SU-DHL-6 (cell line): ENCODE results near the gene MRM1.

Source experiments
- H2AFZ ChIP-seq: fragments of 200-600 bp; sonication (generic); 2 replicates; pipeline ENCODE4 v1.6.1; 2014; ENCODE audit warnings: low read depth, mild to moderate bottlenecking, moderate library complexity, mixed read lengths, antibody characterized with exemption, low read length; ENCODE audit not compliant: severe bottlenecking
- H3F3A ChIP-seq: fragments of 200-600 bp; shearing (Covaris generic); 2 replicates; pipeline ENCODE4 v1.6.0; 2016; ENCODE audit warnings: antibody characterized with exemption, mild to moderate bottlenecking; ENCODE audit not compliant: insufficient read depth
- H3K27ac ChIP-seq: fragments of 200-600 bp; sonication (generic); 2 replicates; pipeline ENCODE4 v1.5.1; 2016; ENCODE audit warnings: low read depth, mild to moderate bottlenecking, low read length, moderate library complexity, mixed read lengths
- H3K27me3 ChIP-seq: fragments of 200-600 bp; sonication (generic), shearing (Covaris generic); 2 replicates; pipeline ENCODE4 v1.6.0; 2014; ENCODE audit warnings: mild to moderate bottlenecking, low read length
- H3K36me3 ChIP-seq: fragments of 200-600 bp; sonication (generic); 2 replicates; pipeline ENCODE4 v1.6.1; 2014; ENCODE audit warnings: mild to moderate bottlenecking, low read length, mixed read lengths
- H3K4me2 ChIP-seq: fragments of 300-600, 200-600 bp; shearing (Covaris generic), sonication (generic); 2 replicates; pipeline ENCODE4 v1.6.0; 2014; ENCODE audit warnings: low read length, low read depth, mild to moderate bottlenecking; ENCODE audit not compliant: poor library complexity, severe bottlenecking
- H3K4me3 ChIP-seq: fragments of 200-600 bp; sonication (generic); 2 replicates; pipeline ENCODE4 v1.5.1; 2014; ENCODE audit warnings: antibody characterized with exemption, low read length, mild to moderate bottlenecking, mixed read lengths; ENCODE audit not compliant: insufficient read depth, poor library complexity, severe bottlenecking
- H3K79me2 ChIP-seq: fragments of 200-600 bp; sonication (generic); 2 replicates; pipeline ENCODE4 v1.6.1; 2014; ENCODE audit warnings: mild to moderate bottlenecking, low read length, moderate library complexity; ENCODE audit not compliant: insufficient read depth
- H3K9ac ChIP-seq: fragments of 200-600 bp; sonication (generic); 2 replicates; pipeline ENCODE4 v1.7.0; 2014; ENCODE audit warnings: mild to moderate bottlenecking, low read length
- H3K9me2 ChIP-seq: fragments of 200-600 bp; sonication (generic); replicated peaks from 2 replicates; pipeline ENCODE4 v1.6.1; 2014; ENCODE audit warnings: low read length; ENCODE audit not compliant: insufficient read depth
- H3K9me3 ChIP-seq: fragments of 200-600 bp; sonication (generic); 2 replicates; pipeline ENCODE4 v1.6.1; 2014; ENCODE audit warnings: low read length, mixed read lengths; ENCODE audit not compliant: insufficient read depth
- H4K20me1 ChIP-seq: fragments of 200-600 bp; sonication (generic); 2 replicates; pipeline ENCODE4 v1.6.1; 2014; ENCODE audit warnings: low read depth, mild to moderate bottlenecking, antibody characterized with exemption, low read length, moderate library complexity, mixed read lengths
- CTCF ChIP-seq: fragments of 200-600 bp; sonication (generic); IDR thresholded peaks from one replicate; pipeline ENCODE4 v1.5.1; 2017; ENCODE audit warnings: antibody characterized with exemption, mild to moderate bottlenecking, low read length, moderate library complexity; ENCODE audit not compliant: insufficient read depth, poor library complexity, severe bottlenecking
- EZH2phosphoT487 ChIP-seq: fragments of 200-600 bp; sonication (generic), shearing (Covaris generic); conservative IDR thresholded peaks from 2 replicates; pipeline ENCODE4 v1.6.1; 2018; ENCODE audit warnings: mild to moderate bottlenecking, antibody characterized with exemption, low read length, moderate library complexity, mixed read lengths

Gene MRM1

DNA sequence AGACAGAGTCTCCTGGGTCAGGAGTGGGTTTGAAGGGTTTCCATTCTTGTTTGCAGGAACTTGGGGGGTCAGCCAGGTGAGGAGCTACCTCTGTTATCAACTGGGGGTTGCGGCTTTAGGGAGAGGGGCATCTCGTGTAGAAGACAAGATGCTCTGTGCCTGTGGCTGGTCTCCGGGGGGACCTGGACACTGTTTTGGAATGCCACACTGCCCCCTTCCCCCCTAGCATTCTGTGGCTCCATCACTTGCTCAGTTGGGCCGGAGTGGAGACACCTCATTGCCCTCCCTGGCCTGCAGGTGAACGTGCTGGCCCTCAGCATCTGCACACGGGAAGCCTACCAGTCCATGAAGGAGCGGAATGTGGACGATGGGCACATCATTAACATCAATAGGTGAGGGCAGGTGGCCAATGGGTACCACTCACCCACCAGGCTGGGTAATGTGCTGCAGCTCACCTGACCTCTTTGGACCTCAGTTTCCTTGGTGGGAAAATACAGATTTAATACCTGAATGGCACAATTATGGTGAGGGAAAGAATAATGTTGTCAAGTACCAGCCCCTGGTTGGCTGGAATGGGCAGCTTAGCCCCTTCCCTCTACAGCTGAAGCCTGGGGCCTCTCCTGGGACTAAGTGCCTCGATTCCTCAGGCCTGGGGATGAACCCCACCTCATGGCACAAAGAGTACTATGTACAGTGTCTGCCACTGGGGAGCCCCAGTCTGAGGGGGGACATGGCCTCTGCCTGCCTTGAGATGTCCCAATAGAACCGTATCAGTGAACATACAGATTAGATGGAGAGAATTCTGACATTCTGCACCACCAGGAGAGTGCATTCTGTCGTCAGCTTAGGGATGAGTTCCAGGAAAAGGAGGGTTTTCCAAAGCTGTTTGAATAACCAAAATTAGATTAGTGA lies 3.3 kb upstream of the MRM1 start:
- Histone ChIP-seq H3F3A (0 out of 2 replicates have a peak, but pooled peaks cover 6% of the 10 kb centered on the region), H3K79me2 (peaks cover 17% of the 10 kb centered on the region), H3K36me3 (no peaks in the 10 kb centered on the region), H3K4me3 (no peak overlapping the region), H3K9me2 (no peaks in the 10 kb centered on the region), H3K27me3 (no peaks in the 10 kb centered on the region), H2AFZ (no peak overlapping the region), H3K4me2 (no peak overlapping the region), H3K9me3 (no peaks in the 10 kb centered on the region), H4K20me1 (no peaks in the 10 kb centered on the region), H3K27ac (no peak overlapping the region), H3K9ac (no peak overlapping the region)
- TF ChIP-seq EZH2phosphoT487 (no peak), CTCF (no peak)

DNA sequence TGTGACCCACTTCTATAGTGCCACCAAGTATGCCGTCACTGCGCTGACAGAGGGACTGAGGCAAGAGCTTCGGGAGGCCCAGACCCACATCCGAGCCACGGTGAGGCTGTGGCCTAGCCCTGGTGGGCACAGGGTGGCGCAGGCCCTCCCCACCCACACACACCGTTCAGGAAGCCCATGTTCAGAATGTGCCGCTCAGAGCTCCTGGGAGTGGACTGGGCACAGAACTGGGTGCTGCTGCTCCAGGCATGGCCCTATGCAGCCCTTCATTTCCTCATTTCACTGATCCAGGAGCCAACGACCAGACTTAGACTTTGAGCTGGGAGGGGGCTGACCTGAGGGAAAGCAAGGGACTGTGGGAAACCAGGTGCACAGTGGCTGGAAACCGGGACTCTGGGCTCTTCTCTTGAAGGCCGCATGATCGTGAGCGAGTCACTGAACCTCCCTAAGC lies 2.4 kb upstream of the MRM1 start:
- H3K4me2 ChIP-seq: no peak overlapping the region
- no peaks in the 10 kb centered on the region for H4K20me1 ChIP-seq
- H3K9me2 ChIP-seq: no peaks in the 10 kb centered on the region
- no peak overlapping the region for H2AFZ ChIP-seq
- no peak overlapping the region for H3K4me3 ChIP-seq
- H3K79me2 ChIP-seq: peaks cover 25% of the 10 kb centered on the region
- H3K9me3 ChIP-seq: no peaks in the 10 kb centered on the region
- no peak overlapping the region for H3K27ac ChIP-seq
- no peaks in the 10 kb centered on the region for H3K36me3 ChIP-seq
- no peaks in the 10 kb centered on the region for H3K27me3 ChIP-seq
- H3K9ac ChIP-seq: no peak overlapping the region
- 0 out of 2 replicates have a peak, but pooled peaks cover 6% of the 10 kb centered on the region for H3F3A ChIP-seq
- TF ChIP-seq CTCF (no peak), EZH2phosphoT487 (no peak)

DNA sequence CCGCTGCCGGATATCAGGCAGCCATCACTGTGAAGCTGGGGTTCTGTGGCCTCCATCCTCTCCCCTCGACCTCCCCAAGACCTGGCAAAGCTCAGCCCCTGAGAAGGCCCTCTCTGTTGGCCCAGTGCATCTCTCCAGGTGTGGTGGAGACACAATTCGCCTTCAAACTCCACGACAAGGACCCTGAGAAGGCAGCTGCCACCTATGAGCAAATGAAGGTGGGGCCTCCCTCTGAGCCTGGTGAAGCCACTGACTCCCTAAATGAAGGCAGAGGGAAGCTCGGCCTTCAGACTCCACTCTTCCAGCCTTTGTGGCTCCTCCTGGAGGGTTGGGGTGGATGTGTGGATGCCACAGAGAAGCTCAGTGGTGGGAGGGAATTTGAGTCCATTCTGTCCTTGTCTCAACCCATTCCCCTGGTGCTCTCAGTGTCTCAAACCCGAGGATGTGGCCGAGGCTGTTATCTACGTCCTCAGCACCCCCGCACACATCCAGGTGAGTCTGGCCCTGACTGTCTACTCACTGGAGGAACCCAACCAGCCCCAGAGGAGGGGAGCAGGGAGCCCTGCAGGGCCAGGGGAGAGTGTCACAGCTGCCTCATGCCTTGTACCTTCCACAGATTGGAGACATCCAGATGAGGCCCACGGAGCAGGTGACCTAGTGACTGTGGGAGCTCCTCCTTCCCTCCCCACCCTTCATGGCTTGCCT lies 1.7 kb upstream of the MRM1 start:
- Histone ChIP-seq H3K27ac (no peak overlapping the region), H2AFZ (no peak overlapping the region), H4K20me1 (no peaks in the 10 kb centered on the region), H3K9ac (no peak overlapping the region), H3K27me3 (no peaks in the 10 kb centered on the region), H3K4me2 (no peak overlapping the region), H3K79me2 (peaks cover 30% of the 10 kb centered on the region), H3K9me3 (no peaks in the 10 kb centered on the region), H3K4me3 (no peak overlapping the region), H3F3A (0 out of 2 replicates have a peak, but pooled peaks cover 6% of the 10 kb centered on the region), H3K9me2 (no peaks in the 10 kb centered on the region), H3K36me3 (no peaks in the 10 kb centered on the region)
- TF ChIP-seq CTCF: no peak
- no peak for TF ChIP-seq EZH2phosphoT487
